ENCODE data around the gene PANK3.
A peak's percentile ranks its signal among the peaks of the same experiment; 100 is the strongest.
"Not testable (repeated sequence)": the region's sequence is repeated elsewhere in the genome, so short reads cannot be mapped to it uniquely, and the experiment has no call there.

Gene PANK3

DNA sequence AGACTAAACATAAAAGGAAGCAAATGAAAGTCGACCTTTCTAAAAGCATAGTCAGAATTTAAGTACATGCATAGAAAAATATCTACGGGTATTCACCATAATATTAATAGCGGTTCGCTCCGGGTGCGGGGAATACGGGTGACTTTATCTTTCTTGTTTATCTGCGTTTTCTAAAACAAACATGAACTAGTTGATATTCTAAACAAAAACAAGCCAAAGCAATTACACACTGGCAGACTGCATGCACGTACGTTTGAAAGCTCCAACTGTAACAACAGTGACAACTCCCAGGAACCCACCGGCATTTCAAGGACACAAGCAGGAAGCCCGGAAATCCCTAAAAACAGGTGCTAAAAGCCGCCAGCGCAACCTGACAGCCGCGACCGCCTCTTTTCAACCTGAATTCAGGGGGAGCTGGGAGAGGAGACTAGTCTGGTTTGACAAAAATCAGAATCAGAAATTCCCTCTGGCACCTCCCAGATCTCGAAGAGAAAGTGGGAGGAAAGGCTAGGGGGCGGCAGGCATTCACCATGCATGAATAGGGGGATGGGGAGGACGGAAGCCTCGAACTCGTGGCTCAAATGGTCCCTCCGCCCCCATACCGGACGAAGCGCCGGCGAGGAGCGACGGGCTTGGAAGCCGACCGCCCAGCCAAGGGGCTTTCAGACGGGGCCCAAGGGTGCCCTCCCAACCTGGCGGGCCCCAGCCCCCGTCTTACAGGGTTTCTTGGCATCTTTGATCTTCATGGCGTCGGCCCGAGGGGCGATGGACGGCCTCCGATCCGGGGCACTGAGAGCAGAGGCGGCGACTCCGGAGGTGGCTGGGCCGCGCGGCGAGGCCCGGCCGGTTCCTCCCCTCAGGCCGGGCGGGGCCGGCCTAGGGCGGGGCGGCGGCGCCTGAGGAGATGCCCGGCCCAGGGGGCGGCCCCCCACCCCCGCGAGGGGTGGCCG is at the start of gene PANK3:
TSS of gene PANK3 (minus strand) at position 831 of the 950 bp plus-strand sequence. CDS start at position 746, 85 bp downstream.
- DNase-seq, result peak; percentile 82 to 89 (median 84)

DNA sequence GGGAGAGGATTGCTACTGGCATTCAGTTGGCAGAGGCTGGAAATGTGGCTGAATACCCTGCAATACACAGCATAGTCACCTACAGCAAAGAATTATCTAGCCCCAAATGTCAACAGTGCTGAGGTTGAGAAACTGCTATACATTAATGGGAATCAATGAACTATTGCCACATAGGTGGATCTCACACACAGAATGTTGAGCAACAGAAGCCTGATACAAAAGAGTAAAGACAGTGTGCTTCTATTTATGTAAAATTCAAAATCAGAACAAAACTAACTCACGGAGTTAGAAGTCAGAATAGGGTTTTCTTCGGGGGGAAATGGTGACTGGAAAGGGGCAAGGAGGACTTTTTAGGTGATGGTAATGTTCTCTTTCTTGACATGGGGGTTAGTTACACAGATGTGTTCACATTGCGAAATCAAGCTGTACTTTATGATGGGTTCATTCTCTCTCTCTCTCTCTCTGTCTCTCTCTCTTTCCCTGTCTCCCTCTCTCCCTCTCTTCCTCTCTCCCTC is 45.7 kb upstream of the PANK3 start:
- DNase-seq, result no peak

- no peak for DNase-seq
These were observed 41.6 kb upstream of the PANK3 start for GRCh38 chr5:168620807-168621206.

DNA sequence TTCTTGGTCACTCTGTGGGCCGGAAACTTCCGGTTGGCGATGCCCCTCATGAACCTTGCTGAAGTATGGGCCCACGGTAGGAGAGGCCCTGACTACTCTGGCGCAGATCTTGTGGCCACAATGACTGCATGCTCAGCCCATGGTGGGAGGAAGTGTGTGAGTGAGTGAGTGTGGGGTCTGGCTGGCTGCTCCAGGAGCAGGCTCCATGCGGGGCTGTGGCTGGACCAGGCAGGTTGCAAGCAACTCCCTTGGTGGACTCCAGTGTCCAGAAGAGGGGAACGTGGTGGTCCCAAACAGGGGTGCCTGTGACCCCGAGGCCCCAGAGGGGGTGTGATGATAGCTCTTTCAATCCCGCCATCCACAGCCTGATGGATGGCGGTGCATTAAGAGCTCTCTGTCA is 35.5 kb upstream of the PANK3 start:
- DNase-seq, result no peak

GRCh38 chr5:168613996-168614395 is 34.8 kb upstream of the PANK3 start:
- DNase-seq, result no peak

DNA sequence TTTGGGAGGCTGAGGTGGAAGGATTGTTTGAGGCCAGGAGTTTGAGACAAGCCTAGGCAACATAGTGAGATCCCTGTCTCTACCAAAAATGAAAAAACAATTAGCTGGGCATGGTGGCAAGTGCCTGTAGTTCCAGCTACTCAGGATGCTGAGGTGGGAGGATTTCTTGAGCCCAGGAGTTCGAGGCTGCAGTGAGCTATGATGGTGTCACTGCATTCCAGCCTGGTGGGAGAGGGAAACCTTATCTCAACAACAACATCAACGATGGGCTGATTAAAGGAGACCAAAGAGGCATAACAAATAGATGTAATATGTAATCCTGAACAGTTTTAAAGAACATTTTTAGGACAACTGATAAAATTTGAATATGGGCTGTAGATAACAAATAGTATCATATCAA is 34.2 kb upstream of the PANK3 start:
- DNase-seq, result no peak

DNA sequence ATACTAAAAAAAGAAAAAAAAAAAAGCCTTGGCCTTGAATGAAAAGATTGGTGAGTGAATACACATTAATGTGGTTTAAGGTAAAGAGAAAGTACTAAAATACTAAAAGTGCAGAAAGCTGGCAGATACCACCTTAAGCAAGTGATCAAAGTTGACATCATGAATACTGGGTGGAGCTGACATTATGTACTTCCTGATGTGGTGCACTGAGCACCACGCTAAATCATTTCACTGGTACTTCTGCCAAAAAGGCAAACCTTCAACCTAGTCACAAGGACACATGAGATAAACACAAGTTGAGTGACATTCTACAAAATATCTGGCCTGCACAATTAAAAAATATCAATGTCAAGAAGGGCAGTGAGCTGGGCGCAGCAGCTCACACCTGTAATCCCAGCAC is 33.8 kb upstream of the PANK3 start:
- no peak for DNase-seq

GRCh38 chr5:168612123-168612522 is 33.0 kb upstream of the PANK3 start:
- no peak for DNase-seq

DNA sequence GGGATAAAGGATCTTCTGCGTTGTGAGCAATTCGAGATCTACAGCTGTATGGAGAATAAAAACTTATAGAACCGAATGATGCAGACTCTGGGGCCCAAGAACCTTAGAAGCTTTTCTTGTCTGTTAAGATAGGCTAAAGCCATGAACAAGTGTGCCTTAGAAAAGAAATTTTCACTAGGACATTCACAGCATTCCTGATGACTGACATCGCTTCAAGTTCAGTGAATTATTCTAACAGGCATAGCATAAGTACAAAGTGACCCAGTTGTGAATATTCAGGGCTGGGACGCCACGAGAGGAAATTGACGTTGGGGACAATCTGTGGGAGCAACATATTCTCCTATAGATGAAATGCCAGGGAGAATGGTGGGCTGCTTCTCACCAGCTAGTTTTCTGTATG is 32.0 kb upstream of the PANK3 start:
- DNase-seq, result no peak

DNA sequence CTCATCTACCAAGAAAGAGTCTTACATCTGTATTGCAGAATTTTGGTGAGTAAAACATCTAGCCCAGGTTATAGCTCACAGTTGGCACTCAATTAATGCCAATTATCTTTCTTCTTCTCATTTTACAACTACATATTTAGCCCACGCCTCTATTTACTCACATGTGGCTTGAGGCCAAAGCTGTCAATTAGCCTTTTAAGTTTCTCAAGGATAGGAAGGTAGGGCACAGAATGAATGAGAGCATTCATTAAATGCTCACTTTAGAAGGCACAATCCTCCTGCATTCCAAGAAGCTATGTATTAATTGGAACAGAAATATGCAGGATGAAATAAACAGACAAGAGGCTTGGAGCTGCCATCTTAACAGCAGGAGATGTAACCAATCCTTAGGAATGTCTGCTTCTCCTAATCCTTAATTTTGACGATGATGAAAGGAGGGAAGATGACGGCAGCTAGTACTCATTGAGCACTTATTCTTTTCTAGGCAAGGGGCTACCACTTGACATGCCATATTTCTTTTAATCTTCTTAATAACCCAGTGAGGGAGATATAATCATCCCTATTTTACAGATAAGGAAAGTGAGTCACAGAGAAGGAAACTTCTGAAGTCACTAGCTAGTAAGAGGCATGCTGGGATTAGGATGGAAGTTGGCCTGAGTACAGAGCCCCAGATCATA is 30.8 kb upstream of the PANK3 start:
- DNase-seq, result peak in 1 of 3 experiments; percentile 12

DNA sequence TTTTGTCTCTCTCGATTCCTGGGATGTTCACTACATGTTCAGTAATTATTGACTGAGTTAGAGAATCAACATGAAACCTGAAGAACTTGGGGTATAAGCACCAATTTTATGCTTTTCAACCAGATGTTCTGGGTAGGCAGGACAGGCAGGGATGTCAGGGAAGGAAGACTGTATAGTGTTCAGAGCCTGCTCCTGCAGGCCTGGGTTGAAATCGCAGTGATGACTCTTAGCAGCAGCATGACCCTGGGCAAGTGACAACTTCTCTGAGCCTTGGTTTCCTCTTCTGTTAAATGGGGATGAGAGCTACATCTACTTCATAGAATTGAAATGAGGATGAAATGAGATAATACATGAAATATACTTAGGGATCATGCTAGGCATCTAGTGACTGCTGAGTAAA is 29.7 kb upstream of the PANK3 start:
- DNase-seq, result no peak

DNA sequence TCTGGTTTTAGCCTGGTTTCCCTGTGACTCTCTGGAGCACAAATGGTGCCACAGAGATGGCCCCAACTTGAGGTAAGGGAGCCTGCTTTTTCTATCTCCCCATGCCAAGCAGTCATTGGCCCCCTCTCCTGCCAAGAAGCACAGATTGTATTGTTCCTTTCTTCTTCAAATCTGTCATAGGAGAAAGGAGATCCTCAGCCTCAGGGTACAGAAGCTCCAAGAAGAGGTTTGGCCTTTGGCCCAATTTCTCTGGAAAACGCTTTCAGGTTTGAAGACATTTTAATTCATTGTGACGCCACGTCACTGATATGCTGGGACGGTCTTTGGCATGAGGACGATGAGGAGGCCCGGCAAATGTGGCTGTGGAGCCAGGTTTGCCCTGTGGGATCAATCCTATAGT is 29.2 kb upstream of the PANK3 start:
- no peak for DNase-seq

DNA sequence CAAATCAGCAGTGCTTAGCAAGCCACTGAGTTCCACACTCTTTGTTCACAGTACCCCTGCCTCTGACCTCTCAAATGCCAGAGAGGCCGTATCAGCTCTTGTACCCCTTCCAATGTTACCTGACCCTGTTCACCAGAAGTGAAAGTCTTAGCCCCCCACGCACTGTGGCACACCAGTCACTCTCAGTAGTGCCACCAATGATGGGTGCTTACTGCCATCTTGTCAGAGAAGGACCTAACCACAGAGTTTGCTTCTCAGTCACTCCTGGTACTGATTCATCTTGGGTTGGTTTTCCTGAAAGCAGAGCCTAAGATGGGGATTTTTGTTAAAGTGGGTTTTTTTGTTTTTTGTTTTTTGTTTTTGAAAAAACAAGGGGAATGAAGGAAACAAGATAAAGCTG is 28.8 kb upstream of the PANK3 start:
- DNase-seq, result no peak

- no peak for DNase-seq
These were observed 27.4 kb upstream of the PANK3 start for GRCh38 chr5:168606562-168606961.

DNA sequence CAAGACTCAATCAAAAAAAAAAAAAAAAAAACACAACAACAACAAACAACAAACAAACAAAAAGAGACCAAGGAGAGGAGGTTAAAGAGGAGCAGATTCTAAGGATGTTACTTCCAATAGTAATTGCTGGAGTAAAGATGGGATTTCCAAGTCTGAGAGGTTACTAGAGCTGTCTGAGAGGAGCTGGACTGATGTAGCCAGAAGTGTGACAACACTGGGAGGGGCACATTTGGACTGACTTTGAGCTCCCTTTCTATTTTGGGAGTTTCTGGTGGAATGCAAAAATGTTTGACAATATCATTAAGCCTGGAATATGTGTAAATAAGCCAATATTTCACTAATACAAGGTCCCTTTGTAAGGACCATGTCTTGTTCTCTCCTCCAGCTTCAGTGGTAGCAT is 25.3 kb upstream of the PANK3 start:
- DNase-seq, result no peak

DNA sequence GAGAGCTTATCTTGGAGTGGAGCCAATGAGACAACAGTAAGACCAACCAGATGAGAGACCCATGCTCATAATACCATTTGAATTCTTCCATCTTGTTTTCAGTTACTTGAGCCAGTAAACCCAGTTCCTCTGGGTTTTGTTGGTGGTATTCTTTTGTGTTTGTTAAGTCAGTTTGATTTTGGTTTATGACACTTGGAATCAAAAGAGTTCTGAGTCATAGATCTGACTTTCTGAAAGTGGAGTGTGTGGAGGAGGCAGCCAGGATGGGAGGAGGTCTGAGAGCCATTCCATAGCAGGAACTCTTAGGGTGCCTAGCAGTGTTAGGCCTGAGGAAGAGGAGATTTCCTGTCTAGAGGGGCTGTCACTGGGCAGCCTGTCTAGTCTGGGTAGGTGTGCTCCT is 24.6 kb upstream of the PANK3 start:
- no peak for DNase-seq

GRCh38 chr5:168602517-168602916 is 23.3 kb upstream of the PANK3 start:
- no peak for DNase-seq

DNA sequence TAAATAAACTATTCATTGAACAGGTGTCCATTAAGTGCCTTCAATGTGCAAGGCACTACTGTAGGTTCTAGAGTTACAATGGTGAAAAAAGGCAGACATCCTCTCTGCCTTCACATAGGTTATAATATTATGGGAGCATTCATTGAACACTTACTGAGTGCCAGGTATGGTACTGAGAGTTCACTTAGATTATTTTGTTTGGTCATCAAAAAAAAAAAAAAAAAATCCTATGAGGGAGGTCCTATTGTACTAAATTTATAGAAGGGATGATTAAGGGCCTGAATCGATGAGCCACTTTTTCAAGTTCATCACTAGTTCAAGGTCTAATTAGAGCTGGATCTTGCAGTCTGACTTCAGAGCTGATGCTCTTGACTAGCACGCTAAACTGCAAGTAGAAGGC is 22.8 kb upstream of the PANK3 start:
- DNase-seq, result no peak

DNA sequence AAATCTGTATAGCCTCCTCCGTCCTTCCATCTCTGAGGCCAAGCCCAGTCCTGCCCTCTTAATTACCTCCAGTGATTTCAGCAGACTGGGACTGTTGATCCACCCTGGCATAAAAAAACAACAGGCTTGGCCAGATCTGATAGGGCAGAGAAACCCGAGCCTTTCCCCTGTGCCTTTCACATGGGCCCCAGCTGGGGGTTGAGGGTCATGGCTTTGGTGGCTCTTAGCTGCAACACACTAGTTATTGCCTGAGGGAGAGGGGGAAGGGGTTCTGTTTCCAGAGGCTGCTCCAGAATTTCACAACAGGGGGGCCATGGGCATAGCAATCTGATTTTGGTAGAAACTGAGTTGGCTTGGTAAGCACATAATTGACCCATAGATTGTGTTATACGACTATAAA is 21.2 kb upstream of the PANK3 start:
- peak in 1 of 3 experiments; percentile 5 for DNase-seq

GRCh38 chr5:168599826-168600225 is 20.7 kb upstream of the PANK3 start:
- no peak for DNase-seq

GRCh38 chr5:168598639-168599038 is 19.5 kb upstream of the PANK3 start:
- no peak for DNase-seq

DNA sequence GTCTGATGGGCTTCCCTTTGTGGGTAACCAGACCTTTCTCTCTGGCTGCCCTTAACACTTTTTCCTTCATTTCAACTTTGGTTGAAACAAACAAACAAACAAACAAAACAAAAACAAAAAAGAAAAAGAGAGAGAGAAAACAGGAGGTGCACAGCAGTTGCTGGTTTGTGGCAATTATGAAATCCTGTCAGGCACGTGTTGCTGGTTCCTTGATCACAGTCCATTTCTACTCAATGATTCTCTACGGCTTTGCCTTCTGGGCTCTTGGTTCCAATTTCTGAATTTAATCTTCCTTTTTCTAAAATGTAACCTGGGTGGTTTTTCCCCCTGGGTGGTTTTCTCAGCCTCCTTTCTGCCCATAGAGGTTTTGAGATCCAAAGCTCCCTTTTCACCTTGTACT is 17.8 kb upstream of the PANK3 start:
- no peak for DNase-seq

DNA sequence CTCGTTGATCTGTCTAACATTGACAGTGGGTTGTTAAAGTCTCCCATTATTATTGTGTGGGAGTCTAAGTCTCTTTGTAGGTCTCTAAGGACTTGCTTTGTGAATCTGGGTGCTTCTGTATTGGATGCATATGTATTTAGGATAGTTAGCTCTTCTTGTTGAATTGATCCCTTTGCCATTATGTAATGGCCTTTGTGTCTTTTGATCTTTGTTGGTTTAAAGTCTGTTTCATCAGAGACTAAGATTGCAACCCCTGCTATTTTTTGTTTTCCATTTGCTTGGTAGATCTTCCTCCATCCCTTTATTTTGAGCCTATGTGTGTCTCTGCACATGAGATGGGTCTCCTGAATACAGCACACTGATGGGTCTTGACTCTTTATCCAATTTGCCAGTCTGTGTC is 17.0 kb upstream of the PANK3 start:
- not testable (repeated sequence) for DNase-seq

DNA sequence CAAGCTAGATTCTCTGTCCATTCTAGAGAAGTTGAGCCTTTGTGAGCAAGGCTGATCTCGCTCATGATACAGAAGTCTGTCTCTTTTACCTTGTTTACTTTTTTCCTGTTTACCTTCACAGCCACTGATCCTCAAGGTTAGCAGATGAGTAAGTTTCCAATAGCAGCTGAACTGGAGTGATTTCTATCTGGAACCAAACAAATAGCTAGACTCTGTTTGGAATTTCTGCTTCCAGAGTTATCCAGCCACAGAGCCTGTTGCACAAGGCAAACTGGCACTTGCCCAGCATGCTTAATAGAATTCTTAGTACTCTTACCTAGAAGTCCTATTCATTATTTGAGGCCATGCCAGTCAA is 12.8 kb upstream of the PANK3 start:
- no peak for DNase-seq
